ENCODE data around the gene FBXO17. TPM values are rescaled to one million over a fixed set of nuclear protein-coding genes. Genes with fewer than 3 reads are reported as not detected.
A peak's percentile ranks its signal among the peaks of the same experiment; 100 is the strongest.

FBXO17 gene
- total and polyA plus RNA-seq, 2 donors (not counting 3 experiments of a cell fraction or from before 2014, with no cell fraction given): 21.8 to 23.8 TPM

GRCh38 chr19:38901683-38902082, 73.9 kb downstream of the FBXO17 start:
- intact Hi-C loops (cut with micrococcal nuclease): no loop called here
- peaks cover 5% of the 10 kb centered on the region for H3K79me2 ChIP-seq (ENCODE audit: control insufficient read depth, insufficient read depth, low read length)
- CTCF ChIA-PET: interaction anchor here (1.1 to 2.4 kb wide), 3 partner anchors 10 to 132 kb away, joined by 3 to 16 read pairs (median 5); partner anchors contain the start of genes CCER2, MRPS12 and SARS2

More at GRCh38 chr19:38901683-38902082, 73.9 kb downstream of the FBXO17 start:
- Histone ChIP-seq H4K20me1 (replicated peaks; ENCODE audit: control insufficient read depth, extremely low read depth, insufficient read depth, low read length) (no peaks in the 10 kb centered on the region), H3K27ac (ENCODE audit: insufficient read depth, low read depth, low read length) (no peak overlapping the region), H3K4me3 (replicated peaks in 1 of 3; ENCODE audit: insufficient read depth in 1 of 3, low read depth in 1 of 3, low read length in 3 of 3) (no peak overlapping the region), H3K9ac (replicated peaks; ENCODE audit: extremely low read depth, insufficient read depth, low read length) (no peak overlapping the region), H3K4me2 (ENCODE audit: insufficient read depth, low read length) (peak overlapping the region; percentile 99), H3K9me1 (replicated peaks; ENCODE audit: control insufficient read depth, extremely low read depth, insufficient read depth, low read length) (no peaks in the 10 kb centered on the region), H3K36me3 (ENCODE audit: control insufficient read depth in 2 of 2, extremely low read depth in 1 of 2, insufficient read depth in 2 of 2, low read length in 2 of 2) (peaks cover 0 to 12% of the 10 kb centered on the region in 2 experiments), H2AFZ (ENCODE audit: low read depth, low read length) (no peak overlapping the region), H3K9me3 (replicated peaks; ENCODE audit: control insufficient read depth, insufficient read depth, low read length) (no peaks in the 10 kb centered on the region), H3K27me3 (ENCODE audit: control insufficient read depth in 2 of 2, insufficient read depth in 2 of 2, low read length in 2 of 2) (no peaks in the 10 kb centered on the region), H3K4me1 (ENCODE audit: control insufficient read depth, extremely low read depth, insufficient read depth, low read length) (peaks cover 22% of the 10 kb centered on the region)
- DNase-seq (ENCODE audit: low read depth, low spot score): no peak
- no TSS peak for BruUV-seq (replicated peaks)
- TF ChIP-seq CTCF (IDR thresholded peaks at IDR 0.05; ENCODE audit: extremely low read depth in 1 of 2, insufficient read depth in 1 of 2, low read depth in 1 of 2, low read length in 2 of 2) (no peak), MYC (IDR thresholded peaks at IDR 0.05; ENCODE audit: low read depth, low read length) (no peak), EZH2 (IDR thresholded peaks at IDR 0.05; ENCODE audit: borderline replicate concordance, low read depth, low read length, severe bottlenecking) (no peak), GATA2 (IDR thresholded peaks at IDR 0.05; ENCODE audit: insufficient read depth, insufficient read length, low read depth, low read length) (no peak), MAX (IDR thresholded peaks at IDR 0.05; ENCODE audit: insufficient read depth, insufficient read length) (no peak), POLR2AphosphoS5 (IDR thresholded peaks at IDR 0.05; ENCODE audit: insufficient read depth, low read depth, low read length) (no peak), JUN (IDR thresholded peaks at IDR 0.05; ENCODE audit: borderline replicate concordance, insufficient read depth, insufficient read length, low read depth) (no peak), POLR2A (IDR thresholded peaks at IDR 0.05; ENCODE audit: low read depth, low read length) (no peak), FOS (IDR thresholded peaks at IDR 0.05; ENCODE audit: borderline replicate concordance, insufficient read depth, low read length) (no peak)
- FAIRE-seq: no peak
- dilution Hi-C loops (cut with MboI; ENCODE audit: extremely low pct_ligation_motif_present, low sequenced_read_pairs): no loop called here
- POLR2A ChIA-PET: no interaction called here

All from endothelial cell of umbilical vein (primary cell).